NCI-H128 (cell line): ENCODE results near the gene GUSB.
A peak's percentile ranks its signal among the peaks of the same experiment; 100 is the strongest.
"Not testable (repeated sequence)": the region's sequence is repeated elsewhere in the genome, so short reads cannot be mapped to it uniquely, and the experiment has no call there.

Experiments
- DNase-seq: peaks from one replicate; lab custom pipeline; 2025; ENCODE audit not compliant: unreplicated experiment; lab: John Stamatoyannopoulos, UW

The GUSB gene

GRCh38 chr7:65981965-65982792 is at the start of gene GUSB:
Gene GUSB, minus strand, starts transcription at chr7:65982213. Its CDS starts 30 bp downstream, at chr7:65982183.
- DNase-seq = peak; percentile 82

GRCh38 chr7:66028342-66028741 is 46.3 kb upstream of the GUSB start:
- DNase-seq = not testable (repeated sequence)

- no peak for DNase-seq
Observed at GRCh38 chr7:66016131-66016461, 34.1 kb upstream of the GUSB start.

GRCh38 chr7:66015440-66016130 is 33.6 kb upstream of the GUSB start:
- no peak for DNase-seq

- DNase-seq = no peak
Observed at GRCh38 chr7:66013938-66014337, 31.9 kb upstream of the GUSB start.

- DNase-seq = no peak
Observed at GRCh38 chr7:66007232-66007631, 25.2 kb upstream of the GUSB start.

- not testable (repeated sequence) for DNase-seq
Observed at GRCh38 chr7:66005115-66005671, 23.2 kb upstream of the GUSB start.

- not testable (repeated sequence) for DNase-seq
Observed at GRCh38 chr7:66000823-66001417, 18.9 kb upstream of the GUSB start.

GRCh38 chr7:65994984-65995383 is 13.0 kb upstream of the GUSB start:
- not testable (repeated sequence) for DNase-seq

- no peak for DNase-seq
Observed at GRCh38 chr7:65992526-65992925, 10.5 kb upstream of the GUSB start.

- not testable (repeated sequence) for DNase-seq
Observed at GRCh38 chr7:65991829-65992228, 9.8 kb upstream of the GUSB start.

GRCh38 chr7:65989694-65990080 is 7.7 kb upstream of the GUSB start:
- DNase-seq = no peak

- not testable (repeated sequence) for DNase-seq
Observed at GRCh38 chr7:65988503-65988902, 6.5 kb upstream of the GUSB start.

- DNase-seq = no peak
Observed at GRCh38 chr7:65988084-65988483, 6.1 kb upstream of the GUSB start.

- no peak for DNase-seq
Observed at GRCh38 chr7:65983965-65984658, 2.1 kb upstream of the GUSB start.

GRCh38 chr7:65980478-65981250 is 1.3 kb downstream of the GUSB start:
- no peak for DNase-seq

GRCh38 chr7:65979583-65980477 is 2.2 kb downstream of the GUSB start:
- DNase-seq = no peak

GRCh38 chr7:65978891-65979582 is 3.0 kb downstream of the GUSB start:
- no peak for DNase-seq
